Mesenchymal stem cell (in vitro differentiated cells and primary cell): Measurements from ENCODE around the gene CDK10.
A peak's percentile ranks its signal among the peaks of the same experiment; 100 is the strongest.
"Not testable (repeated sequence)": the region's sequence is repeated elsewhere in the genome, so short reads cannot be mapped to it uniquely, and the experiment has no call there.

ENCODE experiments used
- DNase-seq: peaks from one replicate; pipeline ENCODE4 v3.0.0-alpha.2; 2013
- H2AFZ ChIP-seq: one replicate; pipeline ENCODE4 v1.6.1; 2013; ENCODE audit warnings: low read depth, mild to moderate bottlenecking, control low read depth, inconsistent platforms, low read length, moderate library complexity
- H2AK5ac ChIP-seq: 2 replicates; pipeline ENCODE4 v1.6.1; 2013; ENCODE audit warnings: low read length, moderate library complexity, mild to moderate bottlenecking, inconsistent platforms; ENCODE audit not compliant: severe bottlenecking
- H2BK120ac ChIP-seq: one replicate; pipeline ENCODE4 v1.6.1; 2013; ENCODE audit warnings: low read depth, mild to moderate bottlenecking, inconsistent platforms, low read length, moderate library complexity
- H2BK12ac ChIP-seq, 2 experiments: one replicate each; pipeline ENCODE4 v1.6.1; 2013; ENCODE audit warnings: inconsistent platforms in 2 of 2, low read length in 2 of 2, mild to moderate bottlenecking in 2 of 2, moderate library complexity in 2 of 2, control low read depth in 1 of 2
- H2BK15ac ChIP-seq: one replicate; pipeline ENCODE4 v1.6.1; 2013; ENCODE audit warnings: mild to moderate bottlenecking, low read depth, inconsistent platforms; ENCODE audit not compliant: poor library complexity, severe bottlenecking
- H2BK5ac ChIP-seq: 2 replicates; pipeline ENCODE4 v1.6.1; 2013; ENCODE audit warnings: low read depth, mild to moderate bottlenecking, low read length, control low read depth, inconsistent platforms; ENCODE audit not compliant: poor library complexity, severe bottlenecking
- H3K14ac ChIP-seq, 2 experiments: one replicate each; pipeline ENCODE4 v1.6.1; 2013; ENCODE audit warnings: inconsistent platforms in 2 of 2, low read length in 2 of 2, control low read depth in 1 of 2, mild to moderate bottlenecking in 1 of 2, moderate library complexity in 1 of 2
- H3K18ac ChIP-seq, 2 experiments: one replicate each; pipeline ENCODE4 v1.6.1; 2013; ENCODE audit warnings: inconsistent platforms in 2 of 2, low read length in 2 of 2, control low read depth in 1 of 2, low read depth in 1 of 2, mild to moderate bottlenecking in 1 of 2
- H3K23ac ChIP-seq, 2 experiments: one replicate each; pipeline ENCODE4 v1.6.1; 2013; ENCODE audit warnings: inconsistent platforms in 2 of 2, low read length in 2 of 2, mild to moderate bottlenecking in 2 of 2, moderate library complexity in 2 of 2, control low read depth in 1 of 2
- H3K27ac ChIP-seq: 2 replicates; pipeline ENCODE4 v1.5.1; 2013; ENCODE audit warnings: mild to moderate bottlenecking, moderate library complexity, low read length, control low read depth, inconsistent platforms; ENCODE audit not compliant: poor library complexity, severe bottlenecking
- H3K27me3 ChIP-seq, 2 experiments: 2 replicates each; pipeline versions ENCODE4 v1.6.1 to v1.7.0; 2013; ENCODE audit warnings: low read length in 2 of 2, mild to moderate bottlenecking in 2 of 2, moderate library complexity in 2 of 2, control low read depth in 1 of 2, inconsistent platforms in 1 of 2; ENCODE audit not compliant: control insufficient read depth in 1 of 2, insufficient read depth in 1 of 2
- H3K36me3 ChIP-seq, 2 experiments: 2 replicates each; pipeline versions ENCODE4 v1.6.1 to v1.7.0; 2013; ENCODE audit warnings: low read length in 2 of 2, control low read depth in 1 of 2, inconsistent platforms in 1 of 2, low read depth in 1 of 2, mild to moderate bottlenecking in 1 of 2; ENCODE audit not compliant: insufficient read depth in 2 of 2, control insufficient read depth in 1 of 2
- H3K4ac ChIP-seq, 2 experiments: one replicate each; pipeline ENCODE4 v1.6.1; 2013; ENCODE audit warnings: inconsistent platforms in 2 of 2, low read length in 2 of 2, mild to moderate bottlenecking in 2 of 2, moderate library complexity in 2 of 2, control low read depth in 1 of 2, low read depth in 1 of 2
- H3K4me1 ChIP-seq: 2 replicates; pipeline ENCODE4 v1.6.1; 2013; ENCODE audit warnings: low read depth, low read length, control low read depth; ENCODE audit not compliant: control insufficient read depth, insufficient read depth
- H3K4me2 ChIP-seq: 2 replicates; pipeline ENCODE4 v1.6.1; 2013; ENCODE audit warnings: low read length, mild to moderate bottlenecking, inconsistent platforms; ENCODE audit not compliant: poor library complexity, severe bottlenecking
- H3K4me3 ChIP-seq, 2 experiments: 2 replicates each; pipeline versions ENCODE4 v1.5.1 to v1.7.0; 2013; ENCODE audit warnings: low read length in 2 of 2, mild to moderate bottlenecking in 2 of 2, control low read depth in 1 of 2, low read depth in 1 of 2; ENCODE audit not compliant: insufficient read depth in 1 of 2
- H3K79me1 ChIP-seq: replicated peaks from 2 replicates; pipeline ENCODE4 v1.6.1; 2013; ENCODE audit warnings: mild to moderate bottlenecking, control low read depth, low read length, inconsistent platforms; ENCODE audit not compliant: poor library complexity, severe bottlenecking
- H3K9ac ChIP-seq: 2 replicates; pipeline ENCODE4 v1.7.0; 2013; ENCODE audit warnings: mild to moderate bottlenecking, low read length, moderate library complexity
- H3K9me3 ChIP-seq: 2 replicates; pipeline ENCODE4 v1.7.0; 2013; ENCODE audit warnings: mild to moderate bottlenecking, low read length; ENCODE audit not compliant: control insufficient read depth
- H4K8ac ChIP-seq: one replicate; pipeline ENCODE4 v1.6.1; 2013; ENCODE audit warnings: inconsistent platforms, mild to moderate bottlenecking, low read length, moderate library complexity
- H4K91ac ChIP-seq: one replicate; pipeline ENCODE4 v1.6.1; 2013; ENCODE audit warnings: mild to moderate bottlenecking, low read length, inconsistent platforms
- WGBS: methylation state at CpG from one replicate; pipeline ENCODE4 v1.1.7; 2013; ENCODE audit warnings: mixed read lengths; 5-methylcytosine and 5-hydroxymethylcytosine counted together

The CDK10 gene

DNA sequence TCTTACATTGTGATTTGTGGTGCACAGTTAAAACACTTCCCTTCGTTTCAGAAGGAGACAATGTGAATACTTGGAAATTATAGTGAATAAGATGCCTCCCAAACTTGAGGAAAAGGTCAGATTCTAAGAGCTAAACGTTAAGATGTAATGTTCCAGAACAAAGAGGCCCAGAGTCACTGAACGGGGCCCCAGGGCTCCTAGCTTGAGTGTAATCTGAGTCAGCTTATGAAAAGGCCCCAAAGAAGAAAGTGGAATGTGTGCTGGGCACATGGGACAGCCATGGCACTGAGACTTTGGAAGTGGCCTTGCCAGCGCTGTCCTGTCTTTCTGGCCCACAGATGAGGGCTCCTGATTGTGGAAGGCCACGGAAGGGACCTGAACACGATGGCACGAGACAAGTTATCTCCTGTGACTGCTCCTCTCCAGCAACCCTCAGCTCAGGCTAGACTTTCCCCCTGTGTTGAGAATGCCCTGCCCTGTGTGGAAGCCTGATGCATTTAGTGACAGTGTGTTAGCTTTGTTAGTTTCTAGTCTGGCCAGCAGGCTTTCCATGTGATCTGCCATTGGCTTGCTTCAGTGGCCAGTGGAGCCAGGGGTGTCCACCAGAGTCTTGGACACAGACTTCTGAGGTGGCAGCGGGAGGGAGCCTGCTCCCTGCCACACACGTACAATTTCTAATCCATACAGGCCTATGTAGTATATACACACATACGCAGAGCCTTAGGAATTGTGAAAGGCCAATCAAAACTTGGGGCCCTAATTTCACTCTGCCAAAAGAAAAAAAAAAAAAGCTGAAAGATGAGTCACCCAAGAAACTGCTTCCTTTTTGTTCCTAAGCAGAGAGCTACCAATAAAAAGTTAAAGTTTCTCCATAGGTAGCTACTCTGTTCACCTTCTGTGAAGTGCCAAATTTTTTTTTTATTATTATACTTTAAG lies 15.7 kb upstream of the CDK10 start:
- Histone ChIP-seq H2BK12ac (no peak overlapping the region), H3K18ac (no peak overlapping the region), H3K9me3 (no peaks in the 10 kb centered on the region), H3K27ac (no peak overlapping the region), H3K9ac (no peak overlapping the region), H3K14ac (peak overlapping the region in 1 of 2 experiments; percentile 36), H3K79me1 (peaks cover 3% of the 10 kb centered on the region), H2AFZ (no peak overlapping the region), H2BK120ac (no peak overlapping the region), H3K4ac (no peak overlapping the region), H4K8ac (peak overlapping the region; percentile 5), H3K4me1 (peaks cover 11% of the 10 kb centered on the region), H3K4me3 (no peak overlapping the region), H3K36me3 (peaks cover 0 to 18% of the 10 kb centered on the region in 2 experiments), H4K91ac (no peak overlapping the region), H2AK5ac (no peak overlapping the region), H3K23ac (no peak overlapping the region), H3K27me3 (no peaks in the 10 kb centered on the region), H3K4me2 (no peak overlapping the region), H2BK5ac (no peak overlapping the region), H2BK15ac (no peak overlapping the region)
- 89% methylated on average over 7 of the region's 10 CpGs for WGBS
- peak; percentile 58 for DNase-seq

GRCh38 chr16:89671565-89671964 lies 14.9 kb upstream of the CDK10 start:
- not testable (repeated sequence) for H3K23ac ChIP-seq, H3K14ac ChIP-seq, H2BK5ac ChIP-seq, H3K4me2 ChIP-seq, H3K4me3 ChIP-seq, DNase-seq, H3K27me3 ChIP-seq, H2BK12ac ChIP-seq, H2AK5ac ChIP-seq, H3K9me3 ChIP-seq, H3K4ac ChIP-seq, H3K18ac ChIP-seq, H2BK15ac ChIP-seq, H3K27ac ChIP-seq, H3K9ac ChIP-seq, H4K8ac ChIP-seq, H2BK120ac ChIP-seq, H2AFZ ChIP-seq, H4K91ac ChIP-seq, H3K79me1 ChIP-seq
- peaks cover 11% of the 10 kb centered on the region for H3K4me1 ChIP-seq
- WGBS = 100% methylated on average over 3 of the region's 4 CpGs
- H3K36me3 ChIP-seq = peaks cover 0 to 18% of the 10 kb centered on the region in 2 experiments

DNA sequence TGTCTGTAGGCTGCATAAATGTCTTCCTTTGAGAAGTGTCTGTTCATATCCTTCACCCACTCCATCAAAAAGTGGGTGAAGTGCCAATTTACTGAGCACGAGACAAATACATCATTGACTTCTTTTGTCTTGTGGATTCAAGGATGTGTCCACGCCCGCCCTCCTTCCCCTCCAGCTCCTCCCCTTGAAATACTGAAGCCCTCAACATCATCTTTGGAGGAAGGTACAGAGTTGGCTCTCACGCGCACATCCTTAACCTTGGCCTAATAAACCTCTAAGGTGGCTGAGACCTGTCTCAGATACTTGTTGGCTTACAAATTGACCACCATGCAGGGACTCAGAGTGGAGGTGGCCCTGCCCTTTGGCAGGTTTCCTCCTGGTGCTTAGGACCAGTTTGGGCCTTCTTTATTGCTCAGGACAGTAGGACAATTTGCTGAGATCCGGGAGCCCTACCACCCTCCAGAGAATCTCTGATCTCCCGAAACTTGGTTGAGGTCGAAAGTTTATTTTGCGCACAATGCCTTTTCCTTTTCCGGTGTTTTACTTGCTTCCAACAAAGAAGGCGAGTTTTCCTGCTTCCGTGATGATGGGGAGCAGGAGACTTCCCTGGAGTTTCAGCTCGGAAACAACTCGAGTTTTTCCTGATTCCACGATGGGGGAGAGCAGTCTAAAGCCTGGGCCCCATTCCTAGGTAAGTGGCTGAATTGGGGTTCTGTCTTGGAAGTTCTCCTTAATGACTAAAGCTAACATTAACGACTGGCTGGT lies 14.1 kb upstream of the CDK10 start:
- no peak for DNase-seq
- no peak overlapping the region for H2AK5ac ChIP-seq
- no peak overlapping the region for H3K9ac ChIP-seq
- H4K91ac ChIP-seq = no peak overlapping the region
- H3K27ac ChIP-seq = no peak overlapping the region
- no peak overlapping the region for H3K14ac ChIP-seq
- H3K18ac ChIP-seq = no peak overlapping the region
- H3K23ac ChIP-seq = no peak overlapping the region
- no peak overlapping the region for H3K4ac ChIP-seq
- H3K79me1 ChIP-seq = peaks cover 2% of the 10 kb centered on the region
- H2BK12ac ChIP-seq = no peak overlapping the region
- H2BK15ac ChIP-seq = no peak overlapping the region
- H3K27me3 ChIP-seq = no peaks in the 10 kb centered on the region
- H3K36me3 ChIP-seq = peaks cover 0 to 18% of the 10 kb centered on the region in 2 experiments
- H4K8ac ChIP-seq = no peak overlapping the region
- H3K4me1 ChIP-seq = peaks cover 11% of the 10 kb centered on the region
- H2AFZ ChIP-seq = no peak overlapping the region
- no peak overlapping the region for H3K4me3 ChIP-seq
- H2BK120ac ChIP-seq = no peak overlapping the region
- WGBS = 93% methylated on average over 16 of the region's 16 CpGs
- H3K4me2 ChIP-seq = no peak overlapping the region
- H3K9me3 ChIP-seq = no peaks in the 10 kb centered on the region
- H2BK5ac ChIP-seq = no peak overlapping the region

- 95% methylated on average over 1 of the region's 2 CpGs for WGBS
- Histone ChIP-seq H2BK12ac (no peak overlapping the region), H3K4me2 (no peak overlapping the region)
Observed at GRCh38 chr16:89678258-89678657, 8.2 kb upstream of the CDK10 start.

More at GRCh38 chr16:89678258-89678657, 8.2 kb upstream of the CDK10 start:
- Histone ChIP-seq H3K23ac (no peak overlapping the region), H3K4ac (no peak overlapping the region), H2BK15ac (no peak overlapping the region), H3K4me1 (no peaks in the 10 kb centered on the region), H2BK120ac (no peak overlapping the region), H3K9ac (no peak overlapping the region), H3K27ac (no peak overlapping the region), H3K18ac (no peak overlapping the region), H3K14ac (no peak overlapping the region), H3K9me3 (peaks cover 7% of the 10 kb centered on the region), H2AFZ (no peak overlapping the region), H3K27me3 (no peaks in the 10 kb centered on the region), H3K36me3 (peaks cover 4 to 16% of the 10 kb centered on the region in 2 experiments), H3K4me3 (no peak overlapping the region), H2BK5ac (no peak overlapping the region), H3K79me1 (peaks cover 2% of the 10 kb centered on the region), H4K8ac (no peak overlapping the region), H4K91ac (no peak overlapping the region), H2AK5ac (no peak overlapping the region)
- no peak for DNase-seq
